Posterior vena cava (tissue), 2 donors: ENCODE results near the gene AARS2. TPM values are rescaled to one million over a fixed set of nuclear protein-coding genes. Genes with fewer than 3 reads are reported as not detected.
"Not testable (repeated sequence)": the region's sequence is repeated elsewhere in the genome, so short reads cannot be mapped to it uniquely, and the experiment has no call there.

Source experiments
- DNase-seq: peaks from one replicate; pipeline ENCODE4 v3.0.0-alpha.2; 2020; ENCODE audit warnings: low spot score
- intact Hi-C, 2 donors: fragments of 100-400 bp; cut with DNase I; formaldehyde crosslinking; loops; one replicate each; pipeline versions ENCODE4 v1.14.1 to v1.14.2; 2022 to 2023
- total RNA-seq, 2 donors: library from RNA; stranded (reverse); fragmentation: NEBNext Ultra II Directional; extraction: Animal tissue kit (Norgen Biotek cat#: 25700); gene quantifications; one replicate each; pipeline ENCODE4 v1.2.1, GENCODE V29; 2021
- donor health status: DM: yes; HTN: yes; CAD: no.
- donor health status: DM: yes; HTN: yes; CAD: no.

AARS2 gene
- total RNA-seq, 2 donors from 2014 or later, result 5.9 to 7.7 TPM

- intact Hi-C loops, result loop anchor here (5.0 to 10.0 kb wide), 3 partner anchors 68 to 241 kb away; partner anchors contain the start of gene NFKBIE (in 1 of the 2)
- DNase-seq, result no peak
Observed at GRCh38 chr6:44335631-44336030, 22.5 kb upstream of the AARS2 start.

GRCh38 chr6:44333942-44334341, 20.8 kb upstream of the AARS2 start:
- no peak for DNase-seq
- intact Hi-C loops, result loop anchor here (10.0 kb wide), 2 partner anchors 229 to 239 kb away; no protein-coding TSS in a partner anchor

- intact Hi-C loops, result loop anchor here (10.0 kb wide), 2 partner anchors 229 to 239 kb away; no protein-coding TSS in a partner anchor
- DNase-seq, result no peak
Observed at GRCh38 chr6:44333273-44333919, 20.2 kb upstream of the AARS2 start.

- intact Hi-C loops, result loop anchor here (10.0 kb wide), 2 partner anchors 228 to 238 kb away; no protein-coding TSS in a partner anchor
- no peak for DNase-seq
Observed at GRCh38 chr6:44332585-44332984, 19.4 kb upstream of the AARS2 start.

DNA sequence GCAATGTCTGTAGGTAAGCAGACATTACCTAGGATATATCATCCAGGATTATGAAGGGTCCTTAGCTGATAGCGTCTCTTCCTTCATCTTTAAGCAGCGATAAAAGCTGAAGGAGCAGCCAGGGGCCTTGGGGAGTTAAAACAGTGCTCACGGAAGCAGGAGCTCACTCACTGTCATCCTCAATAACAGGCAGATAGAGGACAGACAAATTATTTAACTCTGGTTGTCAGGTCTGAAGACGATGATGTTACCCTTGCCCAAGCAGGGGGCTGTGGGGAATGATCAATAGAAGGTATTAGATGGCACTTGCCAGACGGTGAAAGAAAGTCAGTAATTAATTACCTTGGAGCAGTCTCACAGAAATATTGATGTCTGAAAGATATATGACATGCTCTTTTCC, 16.7 kb upstream of the AARS2 start:
- no peak for DNase-seq
- intact Hi-C loops, result loop anchor here (10.0 kb wide), 2 partner anchors 225 to 235 kb away; no protein-coding TSS in a partner anchor

DNA sequence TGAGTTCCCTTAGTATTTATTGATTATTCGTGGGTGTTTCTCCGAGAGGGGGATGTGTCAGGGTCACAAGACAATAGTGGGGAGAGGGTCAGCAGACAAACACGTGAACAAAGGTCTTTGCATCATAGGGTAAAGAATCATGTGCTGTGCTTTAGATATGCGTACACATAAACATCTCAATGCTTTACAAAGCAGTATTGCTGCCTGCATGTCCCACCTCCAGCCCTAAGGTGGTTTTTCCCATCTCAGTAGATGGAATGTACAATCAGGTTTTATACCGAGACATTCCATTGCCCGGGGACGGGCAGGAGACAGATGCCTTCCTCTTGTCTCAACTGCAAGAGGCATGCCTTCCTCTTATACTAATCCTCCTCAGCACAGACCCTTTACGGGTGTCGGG, 15.1 kb upstream of the AARS2 start:
- intact Hi-C loops, DNase-seq: not testable (repeated sequence)

- intact Hi-C loops, result no loop called here
- no peak for DNase-seq
Observed at GRCh38 chr6:44327760-44328159, 14.6 kb upstream of the AARS2 start.

DNA sequence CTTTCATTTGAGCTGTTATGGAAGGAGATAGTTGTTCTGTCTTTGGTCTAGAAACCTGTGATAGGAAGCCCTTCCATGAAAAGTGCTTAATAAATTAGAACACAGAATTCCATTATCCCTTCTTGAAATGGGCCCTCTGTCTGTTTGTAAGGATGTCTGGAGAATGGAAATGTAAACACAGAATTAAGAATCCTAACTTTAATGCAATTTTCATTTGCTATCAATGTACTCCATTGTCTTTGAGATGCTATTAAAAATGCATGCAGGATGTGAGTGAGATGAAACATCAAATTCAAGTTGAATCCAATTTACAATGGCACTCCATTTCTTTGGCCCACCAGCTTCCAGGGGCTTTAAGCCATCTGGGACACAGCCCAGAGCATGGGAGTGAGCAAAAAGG, 13.9 kb upstream of the AARS2 start:
- intact Hi-C loops, result no loop called here
- no peak for DNase-seq

GRCh38 chr6:44321210-44321609, 8.1 kb upstream of the AARS2 start:
- intact Hi-C loops, result no loop called here
- peak; percentile 5 for DNase-seq

GRCh38 chr6:44317136-44317631, 4.0 kb upstream of the AARS2 start:
- peak; percentile 7 for DNase-seq
- intact Hi-C loops, result not testable (repeated sequence)

DNA sequence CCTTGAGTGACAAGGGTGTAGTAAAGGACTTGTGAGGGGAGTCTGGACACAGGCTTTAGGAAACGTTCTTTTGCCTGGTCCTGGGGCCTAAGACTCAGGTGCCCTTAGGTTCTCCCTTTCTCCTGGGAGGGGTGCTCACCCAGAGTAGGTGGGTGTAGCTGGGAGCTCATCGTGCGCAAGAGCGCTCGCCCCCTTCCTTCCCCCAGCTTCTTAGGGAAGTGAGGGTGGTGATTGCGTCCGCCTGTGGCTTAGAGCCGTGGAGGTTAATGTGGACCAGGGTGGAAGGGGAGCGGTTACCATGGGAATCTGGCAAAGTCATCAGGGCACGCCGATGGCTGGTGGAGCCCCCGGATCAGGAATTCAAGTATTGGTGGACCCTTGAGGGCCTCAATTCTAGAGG, 3.3 kb upstream of the AARS2 start:
- DNase-seq, result peak; percentile 81
- intact Hi-C loops, result no loop called here

- DNase-seq, result peak; percentile 3
- intact Hi-C loops, result no loop called here
Observed at GRCh38 chr6:44315951-44316350, 2.8 kb upstream of the AARS2 start.

DNA sequence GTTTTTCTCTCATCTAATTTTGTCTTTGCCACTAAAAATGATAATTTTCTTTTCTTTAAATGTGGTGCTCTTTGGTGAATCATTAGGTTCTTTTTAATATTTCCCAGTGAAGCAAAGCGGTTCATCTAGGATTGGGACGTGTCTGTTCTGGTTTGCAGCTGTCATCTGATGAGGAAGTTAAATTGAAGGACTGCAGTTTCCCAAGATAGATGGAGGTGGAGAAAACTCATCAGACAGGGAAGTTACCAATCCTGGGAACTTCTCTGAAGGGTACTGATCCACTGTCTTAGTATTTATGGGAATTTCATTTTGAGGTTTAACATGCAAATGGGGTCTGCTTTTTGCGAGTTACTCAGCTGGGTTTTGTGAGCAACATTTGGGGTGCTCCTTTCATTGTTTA, 2.4 kb upstream of the AARS2 start:
- no peak for DNase-seq
- intact Hi-C loops, result no loop called here

DNA sequence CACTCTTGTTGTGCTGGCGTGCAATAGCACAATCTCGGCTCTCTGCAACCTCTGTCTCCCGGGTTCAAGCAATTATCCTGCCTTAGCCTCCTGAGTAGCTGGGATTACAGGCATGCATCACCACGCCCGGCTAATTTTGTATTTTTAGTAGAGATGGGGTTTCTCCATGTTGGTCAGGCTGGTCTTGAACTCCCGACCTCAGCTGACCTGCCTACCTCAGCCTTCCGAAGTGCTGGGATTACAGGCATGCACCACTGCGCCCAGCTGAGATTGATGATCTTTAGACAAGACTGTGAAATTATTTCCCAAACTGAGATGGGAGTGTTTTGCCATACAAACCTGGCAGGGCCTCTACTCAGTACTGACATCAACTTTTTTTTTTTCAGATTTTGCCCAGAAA, 1.5 kb upstream of the AARS2 start:
- intact Hi-C loops, result not testable (repeated sequence)

DNA sequence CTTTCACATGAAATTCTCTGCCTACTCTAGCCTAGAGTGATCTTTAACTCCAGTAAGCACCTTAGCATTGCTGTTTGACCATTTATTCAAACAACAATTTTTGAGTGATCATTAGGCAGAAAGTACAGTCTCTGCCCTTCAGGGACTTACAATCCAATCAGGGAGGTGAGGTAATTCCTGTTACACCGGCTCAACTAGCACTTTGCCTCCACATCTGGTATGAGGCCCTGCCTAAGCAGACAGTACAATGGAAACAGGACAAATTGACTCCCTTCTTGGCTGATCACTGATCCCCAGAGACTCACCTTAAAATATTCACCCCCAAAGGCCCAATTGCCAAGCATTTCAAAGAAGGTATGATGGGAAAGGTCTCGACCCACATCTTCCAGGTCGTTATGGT, 1.4 kb downstream of the AARS2 start:
- DNase-seq, result no peak
- intact Hi-C loops, result no loop called here

More for the DNA sequence above, 1.5 kb upstream of the AARS2 start:
- DNase-seq, result peak; percentile 13

- DNase-seq, result peak; percentile 5
- intact Hi-C loops, result no loop called here
Observed at GRCh38 chr6:44311304-44311703, 1.8 kb downstream of the AARS2 start.

DNA sequence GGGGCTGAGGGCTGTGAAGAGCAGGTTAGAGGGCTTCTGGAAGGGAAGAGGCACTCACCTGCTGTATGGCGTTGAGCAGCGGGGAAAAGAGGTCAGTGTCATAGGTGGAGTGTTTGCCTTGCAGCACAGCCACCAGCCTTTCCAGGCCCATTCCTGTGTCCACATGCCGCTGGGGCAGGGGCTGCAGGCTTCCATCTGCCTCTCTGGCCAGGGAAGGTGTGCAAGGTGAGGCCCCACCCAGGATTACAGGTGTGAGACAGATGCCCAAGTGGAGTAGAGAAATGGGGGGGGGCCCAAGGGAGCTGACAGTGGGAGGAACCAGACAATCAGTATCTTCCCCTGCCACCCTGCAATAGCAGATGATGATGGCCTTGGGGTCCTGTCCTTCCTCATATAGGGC, 2.9 kb downstream of the AARS2 start:
- peak; percentile 51 for DNase-seq

DNA sequence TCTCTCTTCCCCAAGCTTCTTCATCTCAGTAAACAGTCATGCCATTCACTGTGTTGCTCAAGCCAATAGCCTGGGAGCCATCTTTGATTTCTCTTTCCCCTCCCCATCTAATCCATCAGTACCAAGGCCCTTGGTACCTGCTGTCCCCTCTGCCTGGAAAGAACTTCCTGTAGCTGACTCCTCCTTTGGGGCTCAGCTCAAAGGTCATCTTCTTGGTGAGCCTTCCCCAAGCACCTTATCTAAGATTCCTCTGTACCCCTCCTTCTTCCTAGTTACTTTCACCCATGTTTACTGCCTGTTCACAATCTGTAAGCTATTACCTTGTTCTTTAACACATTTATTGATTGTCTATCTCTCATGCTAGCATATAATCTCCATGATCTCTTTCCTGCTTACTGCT, 3.5 kb downstream of the AARS2 start:
- intact Hi-C loops, result no loop called here
- DNase-seq, result no peak

More for the DNA sequence above, 2.9 kb downstream of the AARS2 start:
- intact Hi-C loops, result no loop called here

GRCh38 chr6:44309092-44309491, 4.1 kb downstream of the AARS2 start:
- peak; percentile 40 for DNase-seq
- intact Hi-C loops, result no loop called here

GRCh38 chr6:44307217-44307616, 5.9 kb downstream of the AARS2 start:
- peak; percentile 55 for DNase-seq
- intact Hi-C loops, result no loop called here

DNA sequence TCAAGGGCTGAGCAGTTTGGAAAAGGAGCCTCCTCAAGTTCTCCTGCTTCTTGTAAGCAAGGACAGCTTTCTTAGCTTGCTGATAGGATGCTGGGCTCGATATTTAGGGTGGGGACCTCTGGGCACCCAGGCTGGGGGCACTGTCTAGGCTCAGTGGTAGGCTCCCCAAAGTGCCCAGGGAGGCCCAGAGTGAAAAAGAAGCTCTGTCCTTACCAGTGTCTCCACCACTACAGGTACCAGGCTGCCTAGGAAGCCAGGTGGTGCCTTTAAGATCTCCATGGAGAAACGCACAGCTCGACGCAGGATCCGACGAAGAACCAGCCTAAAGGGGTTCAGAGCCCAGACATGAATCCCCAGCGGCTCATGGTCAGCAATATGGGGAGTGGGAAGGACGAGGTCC, 6.4 kb downstream of the AARS2 start:
- intact Hi-C loops, result no loop called here
- peak; percentile 67 for DNase-seq
